HG03060 (cell line): ENCODE data around the gene B3GAT1.
"Not testable (repeated sequence)": the region's sequence is repeated elsewhere in the genome, so short reads cannot be mapped to it uniquely, and the experiment has no call there.

ENCODE experiments used
- ATAC-seq: cut with Tn5 transposase; IDR thresholded peaks from one replicate; pipeline ENCODE4 v1.9.1; 2021; ENCODE audit warnings: low read depth, moderate number of reproducible peaks; ENCODE audit not compliant: unreplicated experiment

The B3GAT1 gene, protein sequence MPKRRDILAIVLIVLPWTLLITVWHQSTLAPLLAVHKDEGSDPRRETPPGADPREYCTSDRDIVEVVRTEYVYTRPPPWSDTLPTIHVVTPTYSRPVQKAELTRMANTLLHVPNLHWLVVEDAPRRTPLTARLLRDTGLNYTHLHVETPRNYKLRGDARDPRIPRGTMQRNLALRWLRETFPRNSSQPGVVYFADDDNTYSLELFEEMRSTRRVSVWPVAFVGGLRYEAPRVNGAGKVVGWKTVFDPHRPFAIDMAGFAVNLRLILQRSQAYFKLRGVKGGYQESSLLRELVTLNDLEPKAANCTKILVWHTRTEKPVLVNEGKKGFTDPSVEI

GRCh38 chr11:134412203-134413042, at the start of gene B3GAT1:
Gene B3GAT1, minus strand, starts transcription at chr11:134412242. Its CDS starts 24,583 bp downstream, at chr11:134387659.
- ATAC-seq, result no peak

GRCh38 chr11:134461621-134462020, 49.6 kb upstream of the B3GAT1 start:
- ATAC-seq, result no peak

DNA sequence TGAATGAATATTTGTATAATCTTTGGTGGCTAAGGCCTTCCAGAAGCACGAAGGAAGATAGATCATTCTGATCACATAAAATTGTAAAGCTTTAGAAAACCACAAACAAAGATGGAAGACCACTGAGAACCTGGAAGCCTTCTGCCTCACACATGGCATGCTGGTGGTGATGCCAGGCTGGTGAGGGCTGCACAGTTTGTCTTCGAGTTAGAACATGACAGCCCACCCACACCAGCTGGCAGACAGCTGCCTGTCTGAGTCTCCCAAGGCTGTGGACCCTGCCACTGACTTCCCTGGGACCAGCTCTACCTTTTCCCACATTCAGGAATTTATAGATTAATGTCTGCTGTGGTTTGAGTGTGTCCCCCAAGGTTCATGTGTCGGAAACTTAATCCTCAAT, 48.8 kb upstream of the B3GAT1 start:
- no peak for ATAC-seq

GRCh38 chr11:134460062-134460561, 48.1 kb upstream of the B3GAT1 start:
- no peak for ATAC-seq

DNA sequence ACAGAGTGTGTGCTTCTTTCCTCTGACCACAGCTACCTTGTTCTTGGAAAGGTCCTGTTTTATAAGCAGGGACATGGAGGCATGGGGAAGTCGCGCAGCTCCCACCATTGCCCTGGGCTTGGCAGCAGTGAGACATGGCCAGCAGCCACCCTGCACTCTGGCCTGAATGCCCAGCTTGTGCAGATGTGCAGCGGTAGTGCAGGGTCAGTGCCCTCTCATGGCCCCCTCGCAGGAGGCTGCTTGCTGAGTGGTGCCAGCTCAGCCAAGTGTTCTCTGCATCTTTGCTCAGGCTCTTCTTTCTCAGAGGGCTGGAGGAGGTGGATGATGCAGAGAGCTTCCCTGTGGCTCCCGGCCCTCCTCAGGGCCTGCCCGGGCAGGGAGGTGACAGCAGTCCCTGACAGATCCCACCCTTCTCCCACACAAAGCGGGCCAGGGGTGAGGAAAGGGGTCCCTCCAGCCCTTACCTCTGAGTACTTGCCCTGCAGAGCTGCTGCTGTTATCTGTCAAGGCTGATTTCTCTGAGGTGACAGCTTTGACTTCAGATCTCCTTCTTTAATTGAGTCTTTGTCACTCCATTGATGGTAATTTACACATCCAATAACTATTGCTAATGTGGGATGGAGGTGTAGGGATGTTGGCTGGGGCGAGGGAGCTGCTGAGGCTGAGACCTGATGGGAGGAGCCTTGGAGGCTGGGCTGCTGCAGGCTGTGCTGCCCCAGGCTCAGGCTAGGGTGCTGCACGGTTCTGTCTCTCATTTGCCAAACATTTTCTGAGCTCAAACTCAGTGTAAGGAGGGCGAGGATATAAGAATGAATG, 47.4 kb upstream of the B3GAT1 start:
- ATAC-seq, result no peak

- not testable (repeated sequence) for ATAC-seq
Observed at GRCh38 chr11:134457411-134458007, 45.5 kb upstream of the B3GAT1 start.

DNA sequence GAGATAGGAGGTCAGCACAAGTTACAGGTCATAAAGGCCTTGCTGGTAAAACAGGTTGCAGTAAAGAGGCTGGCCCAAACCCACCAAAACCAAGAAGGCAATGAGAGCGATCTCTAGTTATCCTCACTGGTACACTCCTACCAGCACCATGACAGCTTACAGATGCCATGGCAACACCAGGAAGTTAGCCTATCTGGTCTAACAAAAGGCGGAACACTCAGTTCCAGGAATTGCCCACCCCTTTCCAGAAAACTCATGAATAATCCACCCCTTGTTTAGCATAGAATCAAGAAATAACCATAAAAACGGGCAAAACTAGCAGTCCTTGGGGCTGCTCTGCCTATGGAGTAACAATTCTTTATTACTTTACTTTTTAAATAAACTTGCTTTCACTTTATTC, 43.5 kb upstream of the B3GAT1 start:
- no peak for ATAC-seq

- ATAC-seq, result no peak
Observed at GRCh38 chr11:134454146-134454690, 42.2 kb upstream of the B3GAT1 start.

DNA sequence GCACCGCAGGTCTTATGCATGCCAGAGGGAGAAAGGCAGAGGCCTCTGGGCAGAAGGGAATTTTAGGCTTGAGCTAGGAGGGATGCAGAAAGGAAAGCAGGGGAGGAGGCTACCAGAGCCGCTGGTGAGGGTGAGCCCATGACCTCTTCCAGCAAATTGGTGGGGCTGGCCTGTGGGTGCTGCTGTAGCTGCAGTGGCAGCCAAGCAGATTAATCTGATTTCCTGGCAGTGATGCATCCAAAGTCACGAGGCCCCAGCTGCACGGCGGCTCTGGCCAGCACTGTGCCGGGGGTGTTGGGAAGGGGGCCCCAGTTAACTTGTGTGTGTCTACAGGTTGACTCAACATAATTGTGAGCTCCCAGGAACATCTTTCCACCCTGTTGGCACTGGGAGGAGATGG, 41.4 kb upstream of the B3GAT1 start:
- no peak for ATAC-seq

- no peak for ATAC-seq
Observed at GRCh38 chr11:134452838-134453155, 40.8 kb upstream of the B3GAT1 start.

DNA sequence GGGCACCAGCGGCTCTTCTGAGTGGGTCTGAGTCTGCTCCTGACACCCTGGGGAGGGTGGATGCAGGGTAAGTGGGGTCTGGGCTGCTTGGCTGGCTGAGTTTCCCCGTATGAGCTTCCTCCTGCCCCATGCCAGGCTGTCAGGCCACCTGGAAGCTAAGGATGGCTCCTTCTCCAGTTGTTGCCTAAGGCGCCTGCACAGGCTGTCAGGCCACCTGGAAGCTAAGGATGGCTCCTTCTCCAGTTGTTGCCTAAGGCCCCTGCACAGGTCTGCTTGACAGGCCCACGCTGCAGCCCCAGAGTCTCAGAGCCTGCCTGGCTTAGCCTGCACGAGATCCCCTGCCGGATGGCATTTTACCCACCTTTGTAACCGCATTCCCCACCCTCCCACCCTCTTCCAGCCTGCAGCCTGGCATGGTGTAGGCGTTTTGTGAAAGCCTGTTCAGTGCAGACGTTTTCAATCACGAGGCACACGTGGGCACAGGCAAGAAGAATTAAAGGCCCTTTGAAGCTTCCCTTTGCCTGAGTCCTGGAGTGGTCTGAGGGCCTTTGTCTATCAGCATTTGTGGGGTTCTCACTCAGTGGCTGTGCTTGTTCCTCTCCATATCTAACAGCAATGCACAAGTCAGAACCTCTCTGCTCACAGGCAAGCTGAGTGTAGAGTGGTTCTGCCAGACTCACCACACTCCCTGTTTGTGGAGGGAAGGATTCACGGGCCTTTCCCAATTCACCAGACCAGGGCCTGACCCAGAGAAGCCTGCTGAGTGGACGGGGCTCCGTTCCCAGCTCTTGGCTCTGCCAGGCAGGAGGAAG, 40.2 kb upstream of the B3GAT1 start:
- ATAC-seq, result no peak

DNA sequence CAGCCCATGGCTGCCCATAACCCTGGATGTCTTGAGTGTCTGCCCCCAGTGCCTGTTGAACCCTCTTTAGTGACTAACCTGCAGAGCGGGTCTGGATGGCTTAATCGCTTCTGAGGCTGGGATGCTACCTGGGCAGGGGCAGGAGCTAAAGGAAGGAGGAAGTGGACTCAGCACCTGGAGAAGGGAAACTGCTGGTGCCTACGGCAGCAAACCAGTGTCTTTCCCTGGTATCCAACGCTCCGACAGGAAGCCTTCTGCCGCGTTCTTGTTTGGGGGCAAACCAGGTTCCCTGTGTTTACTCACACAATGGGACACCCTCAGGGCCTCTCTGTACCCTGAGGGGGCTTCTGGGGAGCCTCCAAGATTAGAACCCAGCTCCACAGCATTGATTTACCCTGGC, 38.1 kb upstream of the B3GAT1 start:
- no peak for ATAC-seq

DNA sequence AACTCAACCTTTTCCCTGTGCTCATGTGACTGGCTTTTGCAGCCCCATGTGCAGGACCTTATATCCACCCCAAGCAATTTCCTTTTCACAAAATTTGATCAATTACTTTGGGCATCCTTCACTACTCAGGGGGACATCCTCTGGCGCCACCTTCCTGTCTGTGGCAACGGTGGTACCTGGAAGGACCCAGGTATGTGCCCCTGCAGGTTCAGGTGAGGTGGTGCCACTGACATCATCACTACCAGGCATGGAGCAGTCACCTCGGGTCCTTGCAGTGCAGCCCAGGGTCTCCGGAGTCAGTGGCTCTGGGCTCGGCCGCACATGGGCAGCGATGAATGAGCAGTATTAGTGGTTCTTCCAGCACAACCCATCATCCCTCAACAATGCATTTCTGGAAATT, 37.7 kb upstream of the B3GAT1 start:
- no peak for ATAC-seq

DNA sequence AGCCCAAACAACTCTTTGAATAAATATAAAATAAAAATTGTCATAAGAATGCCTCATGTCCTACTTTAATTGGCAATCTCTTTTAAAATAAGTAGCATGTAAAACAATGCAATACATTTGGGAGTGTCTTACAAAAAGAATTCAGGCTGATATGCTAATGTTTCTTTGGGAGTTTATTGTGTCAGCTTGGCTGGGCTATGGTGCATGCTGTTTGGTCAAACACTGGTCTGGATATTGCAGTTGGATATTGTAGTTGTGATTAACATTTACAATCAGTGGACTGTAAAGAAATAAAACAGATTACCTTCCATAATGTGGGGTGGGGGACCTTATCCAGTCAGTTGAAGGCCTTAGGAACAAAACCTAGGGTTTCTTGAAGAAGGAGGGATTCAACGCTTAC, 37.0 kb upstream of the B3GAT1 start:
- ATAC-seq, result no peak

DNA sequence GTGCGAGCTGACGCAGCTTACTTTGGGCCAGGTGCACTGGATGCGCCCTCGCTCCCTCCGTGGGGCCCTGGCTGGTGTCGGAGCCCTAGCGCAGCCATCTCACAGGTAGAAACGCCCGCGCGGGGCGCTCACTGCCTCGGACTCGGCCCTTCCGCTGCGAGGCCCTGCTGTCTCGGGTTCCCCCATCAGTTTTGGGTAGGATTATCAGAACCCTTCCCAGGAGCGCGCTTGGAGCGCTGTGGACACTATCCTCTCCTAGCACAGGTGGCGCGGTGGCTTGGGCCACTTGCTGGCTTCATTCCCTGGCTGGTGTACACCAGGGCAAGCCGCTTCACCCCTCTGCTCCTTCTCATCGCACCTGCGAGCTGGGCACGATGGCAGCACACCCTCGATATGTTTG, 35.7 kb upstream of the B3GAT1 start:
- ATAC-seq, result no peak

DNA sequence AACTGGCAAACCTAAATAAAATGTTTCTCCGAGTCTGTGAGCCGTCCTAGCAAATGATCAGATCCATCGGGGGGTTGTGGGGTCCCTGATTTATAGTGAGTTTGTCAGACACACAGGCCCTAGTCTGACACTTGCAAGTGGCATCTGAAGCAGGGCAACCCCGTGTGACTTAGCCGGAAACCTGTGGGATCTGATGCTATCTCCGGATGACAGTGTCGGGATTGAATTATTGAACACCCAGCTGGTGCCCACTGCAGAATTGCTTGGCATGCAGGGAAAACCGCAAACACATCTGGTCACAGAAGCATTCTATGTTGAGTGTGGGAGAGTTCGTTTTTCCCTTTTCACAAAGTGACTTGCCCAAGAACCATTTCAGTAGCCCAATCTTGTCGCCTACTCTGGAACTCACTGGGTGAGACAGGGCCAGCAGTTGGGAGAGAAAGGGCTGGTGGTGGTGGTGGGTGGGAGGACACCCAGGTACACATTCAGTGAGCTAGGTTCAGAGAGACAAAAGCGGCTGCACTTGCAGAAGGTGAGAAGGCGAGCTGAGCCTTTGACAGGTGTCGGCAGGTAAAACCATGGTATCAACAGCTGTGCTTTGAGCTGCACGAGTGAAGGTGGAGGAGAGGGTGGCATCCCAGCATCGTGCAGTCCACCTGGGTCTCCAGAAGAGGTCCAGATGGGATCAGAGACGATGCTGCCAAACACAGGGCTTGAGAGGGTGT, 33.7 kb upstream of the B3GAT1 start:
- ATAC-seq, result no peak

- ATAC-seq, result not testable (repeated sequence)
Observed at GRCh38 chr11:134444160-134445108, 32.4 kb upstream of the B3GAT1 start.

DNA sequence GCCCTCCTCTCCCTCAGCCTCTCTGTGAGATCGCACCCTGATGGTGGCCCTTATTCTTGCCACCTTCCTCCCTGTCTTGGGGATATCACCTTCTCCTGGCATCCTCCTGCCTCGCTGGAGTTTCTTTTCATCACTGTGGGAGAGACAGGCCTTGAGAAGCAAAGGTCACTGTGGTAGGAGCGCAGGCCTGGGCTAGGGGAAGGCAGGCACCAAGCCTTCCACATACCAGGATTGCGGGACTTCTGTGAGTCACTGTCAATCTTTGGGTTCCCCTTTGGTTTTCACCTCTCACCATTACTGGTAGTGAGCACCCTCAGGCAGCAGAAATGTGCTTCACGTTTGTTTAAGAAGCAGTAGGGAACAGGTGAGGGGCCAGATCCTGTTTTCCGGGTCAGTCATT, 31.2 kb upstream of the B3GAT1 start:
- ATAC-seq, result no peak
